GM18907 (cell line): Measurements from ENCODE around the gene C2orf76.

Experiments
- ATAC-seq: cut with Tn5 transposase; IDR thresholded peaks from one replicate; pipeline ENCODE4 v1.9.1; 2021; ENCODE audit warnings: mild to moderate bottlenecking, moderate library complexity; ENCODE audit not compliant: unreplicated experiment

The C2orf76 gene

DNA sequence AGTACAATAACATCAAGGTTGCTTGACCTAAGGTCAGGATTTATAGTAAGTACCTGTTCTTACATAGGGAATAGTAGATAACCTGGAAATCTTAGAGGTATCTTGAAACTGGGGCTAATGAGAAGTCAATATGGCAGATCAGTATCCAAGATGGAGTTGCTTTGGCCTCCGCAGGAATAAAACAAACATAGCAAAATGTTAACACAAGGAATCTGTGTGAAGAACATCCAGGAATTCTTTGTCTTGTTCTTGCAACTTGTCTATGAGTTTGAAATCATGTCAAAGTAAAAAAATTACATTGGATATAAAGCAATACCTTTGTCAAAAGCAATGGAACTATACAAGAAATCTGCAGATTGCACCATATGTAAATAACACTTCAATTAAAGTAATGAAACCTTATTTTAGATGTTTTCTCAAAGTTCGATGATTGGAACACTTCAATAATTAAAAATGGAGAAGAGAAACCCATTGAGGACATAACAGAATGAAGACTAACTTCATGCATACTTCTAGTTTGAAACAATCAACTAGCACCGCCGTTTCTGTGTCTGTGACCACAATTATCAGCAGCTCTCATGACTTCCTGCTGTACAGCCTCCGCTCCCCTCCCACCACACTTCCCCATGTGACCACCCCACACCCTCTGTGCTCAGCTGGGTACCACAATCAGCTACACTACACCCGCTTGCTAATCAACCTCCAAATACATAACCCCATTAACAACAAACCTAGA lies 27.6 kb downstream of the C2orf76 start:
- peak; percentile 99 for ATAC-seq

- no peak for ATAC-seq
Measured at GRCh38 chr2:119338272-119338671, 28.4 kb downstream of the C2orf76 start.

- no peak for ATAC-seq
Measured at GRCh38 chr2:119337749-119338148, 28.9 kb downstream of the C2orf76 start.

DNA sequence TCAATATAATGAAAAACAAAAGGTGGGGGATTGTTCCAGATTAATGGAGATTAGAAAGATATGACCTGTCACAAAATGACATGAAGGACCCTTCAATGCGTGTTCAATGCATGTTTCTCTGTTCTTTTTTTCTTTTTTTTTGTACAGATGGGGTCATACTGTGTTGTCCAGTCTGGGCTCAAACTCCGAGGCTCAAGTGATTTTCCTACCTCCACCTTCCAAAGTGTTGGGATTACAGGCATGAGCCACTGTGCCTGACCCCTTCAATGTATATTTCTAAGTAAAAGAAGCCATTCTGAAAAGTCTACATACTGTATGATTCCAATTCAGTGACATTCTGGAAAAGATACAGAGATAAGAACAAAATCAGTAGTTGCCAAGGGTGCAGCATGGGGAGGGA lies 32.8 kb downstream of the C2orf76 start:
- no peak for ATAC-seq

- no peak for ATAC-seq
Measured at GRCh38 chr2:119333360-119333759, 33.3 kb downstream of the C2orf76 start.

DNA sequence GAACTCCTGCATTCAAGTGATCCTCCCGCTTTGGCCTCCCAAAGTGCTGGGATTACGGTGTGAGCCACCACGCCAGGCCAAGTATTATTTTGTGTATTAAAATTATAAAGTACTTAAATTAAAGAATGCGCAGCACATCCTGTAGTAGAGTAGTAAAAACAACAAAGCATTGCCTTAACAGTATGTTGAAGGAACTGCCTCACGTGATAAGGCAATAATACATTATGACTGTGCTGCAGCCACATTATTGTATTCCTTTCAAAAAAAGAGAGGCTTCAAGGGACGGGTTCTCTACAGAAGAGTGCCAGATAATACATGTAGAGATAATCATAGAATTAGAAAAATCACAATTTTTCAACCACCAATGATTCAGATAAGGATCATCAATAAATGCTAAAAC lies 33.7 kb downstream of the C2orf76 start:
- ATAC-seq: no peak

DNA sequence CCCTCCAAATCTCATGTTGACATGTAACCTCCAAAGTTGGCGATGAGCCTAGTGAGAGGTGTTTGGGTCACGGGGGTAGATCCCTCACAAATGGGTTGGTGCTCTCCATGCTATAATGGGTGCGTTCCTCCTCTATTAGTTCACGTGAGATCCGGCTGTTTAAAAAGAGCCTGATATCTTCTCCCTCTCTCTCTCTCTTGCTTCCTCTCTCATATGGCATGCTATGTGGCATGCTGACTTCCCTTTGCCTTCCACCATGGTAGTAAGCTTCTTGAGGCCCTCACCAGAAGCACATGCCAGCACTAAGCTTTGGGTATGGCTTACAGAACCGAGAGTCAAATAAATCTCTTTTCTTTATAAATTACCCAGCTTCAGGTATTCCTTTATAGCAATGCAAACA lies 39.2 kb downstream of the C2orf76 start:
- ATAC-seq: no peak

DNA sequence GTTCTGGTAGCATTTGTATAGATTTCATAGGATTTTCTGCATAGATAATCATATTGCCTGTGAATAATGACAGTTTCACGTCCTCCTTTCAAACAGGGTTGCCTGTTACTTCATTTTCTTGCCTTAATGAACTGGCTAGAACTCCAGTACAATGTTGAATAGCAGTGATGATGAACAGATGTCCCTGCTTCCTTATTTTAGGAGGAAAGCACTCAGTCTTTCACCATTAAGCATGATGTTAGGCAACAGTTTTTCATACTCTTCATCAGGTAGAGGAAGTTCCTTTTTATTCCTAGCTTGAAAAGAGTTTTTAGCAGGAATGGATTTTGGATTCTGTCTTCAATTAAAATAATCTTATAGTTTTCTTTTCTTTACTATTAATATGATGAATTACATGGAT lies 39.7 kb downstream of the C2orf76 start:
- ATAC-seq: no peak

DNA sequence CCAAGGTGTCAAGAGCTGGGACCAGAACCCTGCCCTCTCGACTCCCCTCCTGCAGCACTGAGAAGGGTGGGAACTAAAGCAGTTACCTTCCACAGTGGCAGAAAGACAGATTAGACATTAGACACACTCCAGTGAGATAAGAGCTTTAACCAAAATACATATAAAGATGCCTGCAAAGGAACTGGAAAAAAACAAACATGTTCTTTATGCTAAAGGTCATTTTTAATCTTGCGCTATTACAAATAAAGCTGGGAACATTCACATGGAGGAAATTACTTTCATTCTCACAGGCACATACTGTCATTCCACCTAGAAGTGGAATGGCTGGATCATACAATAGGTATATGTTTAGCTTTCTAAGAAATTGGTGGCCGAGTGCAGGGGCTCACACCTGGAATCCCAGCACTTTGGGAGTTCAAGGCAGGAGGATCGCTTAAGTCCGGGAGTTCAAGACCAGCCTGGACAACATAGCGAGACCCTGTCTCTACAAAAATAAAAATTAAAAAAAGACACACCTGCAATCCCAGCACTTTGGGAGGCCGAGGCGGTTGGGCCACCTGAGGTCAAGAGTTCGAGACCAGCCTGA lies 41.9 kb downstream of the C2orf76 start:
- ATAC-seq: no peak

DNA sequence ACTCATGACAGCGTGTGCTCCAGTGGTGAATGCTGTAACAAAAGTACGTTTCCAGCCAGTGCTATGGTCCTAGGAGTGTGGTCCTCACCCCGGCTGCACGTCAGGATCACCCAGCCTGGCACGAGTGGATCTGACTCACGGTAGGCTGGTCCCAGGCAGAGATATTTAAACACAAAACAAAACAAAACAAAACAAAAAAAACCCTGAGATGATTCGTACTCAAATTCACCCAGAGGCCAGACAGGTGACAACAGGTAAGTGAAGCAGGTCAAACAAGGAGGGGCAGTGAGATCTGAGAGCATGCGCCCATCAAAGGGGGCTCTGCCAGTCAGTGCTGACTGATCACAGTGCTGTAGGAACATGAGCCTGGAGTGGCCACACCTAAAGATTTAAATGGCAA lies 43.2 kb downstream of the C2orf76 start:
- ATAC-seq: no peak

GRCh38 chr2:119319593-119319992 lies 47.0 kb downstream of the C2orf76 start:
- no peak for ATAC-seq

GRCh38 chr2:119317554-119317953 lies 49.1 kb downstream of the C2orf76 start:
- no peak for ATAC-seq

DNA sequence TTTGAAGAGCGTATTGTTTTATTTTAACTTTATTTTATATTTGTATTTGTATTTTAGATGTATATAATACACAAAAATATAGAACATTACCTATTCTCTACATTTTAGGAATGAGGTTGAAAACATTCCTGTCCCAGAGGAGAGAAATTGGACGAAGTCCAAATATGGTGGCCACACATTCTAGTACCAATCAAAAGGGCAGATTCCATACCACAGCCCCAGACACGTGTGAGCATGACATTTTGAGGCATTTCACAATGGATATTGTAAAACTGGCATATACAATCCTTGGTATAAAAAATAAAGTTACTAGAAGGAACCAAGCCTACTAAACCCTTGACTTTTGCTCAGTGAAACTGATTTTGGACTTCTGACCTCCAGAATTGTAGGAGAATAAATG lies 50.6 kb downstream of the C2orf76 start:
- no peak for ATAC-seq

DNA sequence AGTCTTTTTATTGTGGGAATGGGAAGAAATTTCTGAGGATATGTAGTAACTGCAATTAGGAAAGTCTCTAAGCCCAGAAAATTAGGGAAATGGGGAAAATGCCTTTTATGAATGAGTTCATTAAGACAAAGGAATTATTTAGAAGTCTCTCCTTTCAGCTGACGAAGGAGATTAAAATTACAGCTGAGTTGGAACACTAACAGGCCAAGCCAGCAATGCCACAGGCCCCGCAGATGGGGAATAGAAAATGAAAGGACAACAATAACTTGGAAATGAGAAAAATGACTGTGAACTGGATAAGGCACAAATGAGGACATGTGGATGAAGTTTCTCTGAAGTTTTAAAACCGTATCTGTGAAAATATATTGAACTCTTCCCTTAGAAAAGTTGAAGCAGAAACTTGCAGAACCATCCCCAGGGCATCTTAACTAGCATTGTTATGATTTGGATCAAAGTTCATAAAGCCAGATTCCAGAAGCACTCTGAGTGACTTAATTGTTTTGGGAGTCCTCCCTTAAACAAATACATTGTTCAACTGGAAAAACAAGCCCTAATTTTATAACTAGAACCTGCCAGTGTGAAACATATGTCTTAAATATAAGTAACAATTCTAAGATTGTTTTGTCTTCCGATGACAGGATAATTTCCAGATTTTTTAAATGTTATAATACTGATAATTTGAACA lies 51.3 kb downstream of the C2orf76 start:
- no peak for ATAC-seq

DNA sequence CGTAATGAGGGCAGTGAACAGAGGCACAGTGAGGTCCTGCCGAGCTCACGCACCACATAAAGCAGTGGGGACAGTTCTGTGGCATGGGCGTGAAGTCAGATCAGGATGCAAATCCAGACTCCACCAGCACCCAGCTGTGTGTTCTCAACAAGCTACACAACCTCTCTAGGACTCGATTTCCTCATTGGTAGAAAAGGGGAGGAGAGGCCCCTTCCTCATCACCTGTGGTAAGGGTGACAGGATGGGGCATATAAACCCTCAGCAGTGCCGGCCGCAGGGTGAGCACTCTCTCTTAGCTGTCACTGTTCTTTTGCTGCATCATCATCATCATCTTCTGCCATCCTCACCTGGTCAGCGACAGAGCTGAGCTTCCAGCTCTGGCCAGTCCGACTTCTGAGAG lies 54.8 kb downstream of the C2orf76 start:
- ATAC-seq: no peak

DNA sequence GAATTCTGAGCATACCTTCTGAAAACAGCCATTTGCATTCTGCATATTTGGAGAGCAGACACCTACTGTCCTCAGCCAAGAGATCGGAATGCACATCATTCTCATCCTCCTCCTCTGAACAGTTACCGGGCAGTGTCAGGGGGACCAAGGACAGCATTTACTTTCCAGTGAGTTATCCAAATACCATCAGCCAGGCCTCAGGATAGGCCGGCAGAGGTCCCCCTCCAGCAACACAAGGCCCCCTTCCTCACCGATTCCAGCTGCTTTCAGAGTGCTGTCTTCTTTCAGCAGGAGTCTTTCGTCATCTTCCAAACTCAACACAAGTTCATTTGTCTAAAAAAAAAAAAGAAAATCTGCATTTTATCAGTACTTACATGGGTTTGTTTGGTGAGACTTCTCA lies 55.3 kb downstream of the C2orf76 start:
- ATAC-seq: no peak

DNA sequence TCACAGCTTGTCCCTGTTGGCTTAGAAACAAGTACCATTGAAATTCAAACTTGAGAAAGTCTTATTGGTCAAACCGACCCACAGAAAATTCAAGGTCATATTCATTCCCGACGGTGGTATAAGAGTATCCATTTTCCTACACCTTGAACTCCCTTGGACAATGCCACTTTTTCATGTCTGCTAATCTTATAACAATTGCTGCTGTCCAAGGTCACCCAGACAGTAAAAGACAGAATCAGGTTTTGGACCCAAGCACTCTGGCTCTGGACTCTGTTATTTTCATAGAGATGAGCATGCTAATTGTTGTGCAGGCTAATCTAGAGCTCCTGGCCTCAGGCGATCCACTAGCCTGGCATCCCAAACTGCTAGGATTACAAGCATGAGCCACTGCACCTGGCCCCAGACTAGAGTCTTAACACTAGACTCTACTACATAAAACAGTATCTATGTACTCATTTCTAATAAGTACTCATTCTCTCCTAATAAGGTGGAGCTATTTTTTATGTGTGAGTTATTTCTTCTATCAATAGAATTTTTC lies 57.8 kb downstream of the C2orf76 start:
- no peak for ATAC-seq

DNA sequence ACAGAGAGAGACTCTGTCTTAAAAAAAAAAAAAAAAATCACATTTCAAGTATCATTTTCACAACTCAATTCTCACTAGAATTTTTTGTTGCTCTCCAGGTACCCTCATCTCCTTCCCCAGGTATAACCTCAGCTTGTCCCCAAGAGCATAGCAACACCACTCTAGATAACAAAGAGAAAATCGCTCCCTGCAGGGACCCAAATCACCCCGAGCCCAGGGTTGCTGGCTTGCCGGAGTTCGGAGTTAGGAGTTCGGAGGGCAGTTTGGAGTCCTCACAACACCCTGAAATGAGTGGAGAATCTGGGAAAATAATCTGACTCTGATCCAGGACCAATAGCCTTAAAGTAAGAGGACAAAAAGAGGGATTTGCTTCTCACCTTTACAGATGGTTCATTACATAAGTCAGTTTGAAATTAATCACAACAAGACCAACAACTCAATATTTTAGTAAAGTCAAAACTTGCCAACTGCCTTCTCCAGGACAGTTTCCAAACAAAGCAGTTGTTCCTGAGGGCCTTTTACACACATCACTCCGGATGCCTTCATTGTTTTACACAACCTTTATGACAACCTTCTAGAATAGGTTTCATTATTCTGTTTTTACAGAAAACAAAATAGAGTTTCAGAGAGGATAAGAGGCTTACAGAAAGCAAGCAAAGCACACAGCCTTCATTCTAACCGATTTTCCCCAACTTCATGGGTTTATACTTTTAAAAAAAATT lies 59.1 kb downstream of the C2orf76 start:
- no peak for ATAC-seq

GRCh38 chr2:119306196-119306590 lies 60.4 kb downstream of the C2orf76 start:
- no peak for ATAC-seq

GRCh38 chr2:119305497-119306195 lies 61.0 kb downstream of the C2orf76 start:
- no peak for ATAC-seq

DNA sequence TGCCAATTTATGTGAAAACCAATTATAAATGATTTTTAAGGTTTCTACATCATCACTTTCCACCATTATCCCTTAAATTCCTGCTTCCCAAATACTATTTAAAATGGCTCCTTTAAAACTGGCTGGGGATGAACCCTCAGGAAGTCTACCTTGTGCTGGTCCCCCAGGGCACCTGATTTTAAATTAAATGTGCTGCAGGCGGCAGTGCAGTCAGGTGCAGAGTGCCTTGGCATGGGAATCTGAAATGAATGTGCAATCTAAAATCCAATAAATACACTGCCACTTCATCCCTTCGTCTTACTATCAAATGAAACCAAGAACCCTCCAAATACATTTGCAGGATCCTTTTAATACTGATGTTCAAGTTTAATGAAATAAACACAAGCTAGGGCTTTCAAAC lies 61.8 kb downstream of the C2orf76 start:
- ATAC-seq: no peak
